B cell (primary cell): Measurements from ENCODE around the gene GSG1. TPM values are rescaled to one million over a fixed set of nuclear protein-coding genes. Genes with fewer than 3 reads are reported as not detected.

Experiments
- ATAC-seq: fragments of 200-7000 bp; cut with Tn5 transposase; one replicate; pipeline ENCODE4 v1.10.0; 2021; ENCODE audit warnings: low read depth, mild to moderate bottlenecking, moderate number of reproducible peaks, moderate library complexity
- CTCF ChIA-PET: fragments of 350-600 bp; sonication (Branson Sonifier 250); formaldehyde crosslinking; loops from one replicate; lab custom pipeline; 2021; ENCODE audit warnings: antibody characterized with exemption, inconsistent platforms; lab: Charles Lee
- POLR2A ChIA-PET: fragments of 350-600 bp; sonication (Branson Sonifier 250); formaldehyde crosslinking; loops from one replicate; lab custom pipeline; 2021; ENCODE audit warnings: antibody characterized with exemption; lab: Charles Lee
- DNase-seq: peaks from one replicate; pipeline ENCODE4 v3.0.0; 2013
- H2AFZ ChIP-seq: 2 replicates; pipeline ENCODE4 v1.6.1; 2012; ENCODE audit warnings: mild to moderate bottlenecking, low read depth, low read length; ENCODE audit not compliant: insufficient read depth, poor library complexity, severe bottlenecking
- H3K27ac ChIP-seq, 2 donors: 1 replicate in 1 of 2; 2 replicates in 1 of 2; pipeline ENCODE4 v1.5.1; 2012 to 2013; ENCODE audit warnings: low read length in 2 of 2, mild to moderate bottlenecking in 2 of 2, moderate library complexity in 1 of 2
- H3K27me3 ChIP-seq, 4 experiments: fragments of 200-600 bp in 1 of 4; sonication (generic) in 1 of 4; replicated peaks in 1 of 4; 1 replicate in 2 of 4; 2 replicates in 2 of 4; pipeline versions ENCODE4 v1.6.1 to v1.7.0; 2013 to 2016; ENCODE audit warnings: low read length in 3 of 4, mild to moderate bottlenecking in 2 of 4, mixed read lengths in 1 of 4, moderate library complexity in 1 of 4; ENCODE audit not compliant: insufficient read depth in 4 of 4, control insufficient read depth in 3 of 4; ENCODE audit errors: control extremely low read depth in 1 of 4
- H3K36me3 ChIP-seq, 2 experiments: replicated peaks in 1 of 2; 1 replicate in 1 of 2; 2 replicates in 1 of 2; pipeline versions ENCODE4 v1.6.1 to v1.7.1; 2013; ENCODE audit warnings: low read length in 1 of 2; ENCODE audit not compliant: insufficient read depth in 2 of 2, control insufficient read depth in 1 of 2; ENCODE audit errors: control extremely low read depth in 1 of 2, extremely low read depth in 1 of 2
- H3K4me1 ChIP-seq, 2 donors: fragments of 200-600 bp in 1 of 2; sonication (generic) in 1 of 2; 1 replicate in 1 of 2; 2 replicates in 1 of 2; pipeline versions ENCODE4 v1.5.1 to v1.6.1; 2013 to 2017; ENCODE audit warnings: low read length in 2 of 2; ENCODE audit not compliant: control insufficient read depth in 2 of 2, insufficient read depth in 2 of 2
- H3K4me2 ChIP-seq: replicated peaks from 2 replicates; pipeline ENCODE3; 2012; ENCODE audit warnings: mild to moderate bottlenecking, low read depth, low read length; ENCODE audit not compliant: poor library complexity, severe bottlenecking
- H3K4me3 ChIP-seq, 5 experiments: fragments of 200-600 bp in 1 of 5; sonication (generic) in 1 of 5; 1 replicate in 3 of 5; 2 replicates in 2 of 5; pipeline versions ENCODE4 v1.5.1 to v1.7.0; 2011 to 2016; ENCODE audit warnings: low read length in 4 of 5, mild to moderate bottlenecking in 4 of 5, low read depth in 2 of 5, control low read depth in 1 of 5, moderate library complexity in 1 of 5; ENCODE audit not compliant: insufficient read depth in 1 of 5; ENCODE audit errors: control extremely low read depth in 1 of 5, extremely low read depth in 1 of 5
- H3K79me2 ChIP-seq: fragments of 200-600 bp; sonication (generic); one replicate; pipeline ENCODE4 v1.6.0; 2016; ENCODE audit warnings: low read length; ENCODE audit not compliant: control insufficient read depth, insufficient read depth
- H3K9ac ChIP-seq: fragments of 200-600 bp; sonication (generic); 2 replicates; pipeline ENCODE4 v1.6.1; 2017; ENCODE audit warnings: mild to moderate bottlenecking, low read length, moderate library complexity
- H3K9me3 ChIP-seq, 3 donors: one replicate each; pipeline versions ENCODE4 v1.6.1 to v1.7.1; 2013; ENCODE audit warnings: low read length in 2 of 3; ENCODE audit not compliant: control insufficient read depth in 2 of 3, insufficient read depth in 1 of 3; ENCODE audit errors: control extremely low read depth in 1 of 3
- H4K20me1 ChIP-seq: 2 replicates; pipeline ENCODE4 v1.6.0; 2012; ENCODE audit warnings: mild to moderate bottlenecking, low read length; ENCODE audit not compliant: insufficient read depth, control insufficient read depth, poor library complexity, severe bottlenecking
- H3K27ac Mint-ChIP-seq: one replicate; pipeline ENCODE4 v1.8.0; 2021; ENCODE audit warnings: mixed read lengths
- H3K27me3 Mint-ChIP-seq: one replicate; pipeline ENCODE4 v1.8.0; 2021; ENCODE audit warnings: mixed read lengths
- H3K4me1 Mint-ChIP-seq: one replicate; pipeline ENCODE4 v1.8.0; 2021; ENCODE audit warnings: mixed read lengths
- H3K4me3 Mint-ChIP-seq: one replicate; pipeline ENCODE4 v1.8.0; 2021; ENCODE audit warnings: mixed read lengths
- H3K9me3 Mint-ChIP-seq: one replicate; pipeline ENCODE4 v1.8.0; 2022; ENCODE audit warnings: mixed read lengths; ENCODE audit not compliant: insufficient read depth
- EZH2 ChIP-seq: IDR thresholded peaks from 2 replicates; pipeline ENCODE4 v1.6.1; 2012; ENCODE audit warnings: borderline replicate concordance, low read depth, mild to moderate bottlenecking, moderate library complexity, low read length; ENCODE audit not compliant: insufficient read depth, poor library complexity, severe bottlenecking
- WGBS: methylation state at CpG from one replicate; pipeline ENCODE4 v1.1.5; 2013; ENCODE audit warnings: missing lambda C conversion rate; ENCODE audit not compliant: insufficient coverage; 5-methylcytosine and 5-hydroxymethylcytosine counted together
- intact Hi-C: fragments of 100-400 bp; cut with micrococcal nuclease; formaldehyde crosslinking; loops from one replicate; pipeline ENCODE4 v1.10.0; 2022
- polyA plus RNA-seq: library from polyadenylated mRNA; depleted of rRNA; stranded (reverse); fragments of >200 nt; gene quantifications from 2 replicates; pipeline ENCODE4 v1.2.3, GENCODE V29; 2012
- total RNA-seq, 2 donors: library from RNA; stranded (reverse); fragments of 120-200 nt in 1 of 2; gene quantifications; 1 replicate in 1 of 2; 2 replicates in 1 of 2; pipeline versions ENCODE4 v1.2.3 to v1.2.4, GENCODE V29; 2013 to 2022
- TF ChIP-seq, protein P1 (sequence below): fragments of 200-600 bp; IDR thresholded peaks from one replicate; pipeline ENCODE4 v1.8.0; 2022; ENCODE audit warnings: antibody characterized with exemption, mild to moderate bottlenecking

Gene GSG1
- total and polyA plus RNA-seq, 2 donors (not counting 1 experiment from before 2014, with no cell fraction given) = not detected

- H3K36me3 ChIP-seq = no peaks in the 10 kb centered on the region
- ChIA-PET CTCF (no interaction called here), POLR2A (no interaction called here)
- no peak overlapping the region for H3K4me3 Mint-ChIP-seq
- no peaks in the 10 kb centered on the region for H3K79me2 ChIP-seq
- H3K4me2 ChIP-seq = no peak overlapping the region
- no peak overlapping the region for H3K4me3 ChIP-seq
- peaks cover 24% of the 10 kb centered on the region for H3K4me1 Mint-ChIP-seq
- no peaks in the 10 kb centered on the region for H3K27me3 ChIP-seq
- TF ChIP-seq, protein P1, sequence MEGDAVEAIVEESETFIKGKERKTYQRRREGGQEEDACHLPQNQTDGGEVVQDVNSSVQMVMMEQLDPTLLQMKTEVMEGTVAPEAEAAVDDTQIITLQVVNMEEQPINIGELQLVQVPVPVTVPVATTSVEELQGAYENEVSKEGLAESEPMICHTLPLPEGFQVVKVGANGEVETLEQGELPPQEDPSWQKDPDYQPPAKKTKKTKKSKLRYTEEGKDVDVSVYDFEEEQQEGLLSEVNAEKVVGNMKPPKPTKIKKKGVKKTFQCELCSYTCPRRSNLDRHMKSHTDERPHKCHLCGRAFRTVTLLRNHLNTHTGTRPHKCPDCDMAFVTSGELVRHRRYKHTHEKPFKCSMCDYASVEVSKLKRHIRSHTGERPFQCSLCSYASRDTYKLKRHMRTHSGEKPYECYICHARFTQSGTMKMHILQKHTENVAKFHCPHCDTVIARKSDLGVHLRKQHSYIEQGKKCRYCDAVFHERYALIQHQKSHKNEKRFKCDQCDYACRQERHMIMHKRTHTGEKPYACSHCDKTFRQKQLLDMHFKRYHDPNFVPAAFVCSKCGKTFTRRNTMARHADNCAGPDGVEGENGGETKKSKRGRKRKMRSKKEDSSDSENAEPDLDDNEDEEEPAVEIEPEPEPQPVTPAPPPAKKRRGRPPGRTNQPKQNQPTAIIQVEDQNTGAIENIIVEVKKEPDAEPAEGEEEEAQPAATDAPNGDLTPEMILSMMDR = no peak
- TF ChIP-seq EZH2 = no peak
- no peaks in the 10 kb centered on the region for H4K20me1 ChIP-seq
- ATAC-seq (no peak), DNase-seq (no peak)
- 84% methylated on average over 4 of the region's 7 CpGs for WGBS
- no peak overlapping the region for H3K9ac ChIP-seq
- H3K4me1 ChIP-seq = peaks cover 20 to 29% of the 10 kb centered on the region in 2 donors
- H3K27me3 Mint-ChIP-seq = no peaks in the 10 kb centered on the region
- H3K27ac ChIP-seq = no peak overlapping the region
- H2AFZ ChIP-seq = no peak overlapping the region
- no peak overlapping the region for H3K27ac Mint-ChIP-seq
- H3K9me3 ChIP-seq = no peaks in the 10 kb centered on the region
- intact Hi-C loops = no loop called here
- H3K9me3 Mint-ChIP-seq = no peaks in the 10 kb centered on the region
Observed at GRCh38 chr12:13093191-13093847, 10.1 kb downstream of the GSG1 start.

DNA sequence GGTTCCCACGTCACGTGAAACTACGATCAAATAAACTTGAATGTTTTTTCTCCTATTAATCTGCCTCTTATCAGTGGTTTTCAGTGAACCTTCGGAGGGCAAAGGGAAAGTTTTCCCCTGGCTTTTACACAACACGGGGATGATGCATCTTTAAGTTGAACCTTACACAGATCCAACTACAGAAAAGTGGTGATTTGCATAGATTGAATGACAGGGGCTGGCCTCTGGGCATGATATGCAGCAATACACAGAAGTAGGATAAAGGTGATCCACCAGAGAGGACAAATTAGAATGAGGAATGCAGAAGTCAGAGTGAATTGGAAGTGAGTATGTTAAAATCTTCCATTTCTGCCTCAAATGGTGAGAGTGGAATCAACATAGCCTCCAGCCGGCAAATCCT is 11.6 kb downstream of the GSG1 start:
- no peaks in the 10 kb centered on the region for H3K9me3 Mint-ChIP-seq
- H2AFZ ChIP-seq = no peak overlapping the region
- DNase-seq (no peak), ATAC-seq (no peak)
- no peaks in the 10 kb centered on the region for H3K27me3 Mint-ChIP-seq
- no peak overlapping the region for H3K4me2 ChIP-seq
- no peaks in the 10 kb centered on the region for H3K27me3 ChIP-seq
- H3K4me1 Mint-ChIP-seq = peaks cover 12% of the 10 kb centered on the region
- H3K4me3 Mint-ChIP-seq = no peak overlapping the region
- intact Hi-C loops = no loop called here
- POLR2A ChIA-PET = no interaction called here
- 100% methylated on average over 4 of the region's 6 CpGs for WGBS
- peaks cover 8 to 14% of the 10 kb centered on the region in 2 donors for H3K4me1 ChIP-seq
- H3K27ac Mint-ChIP-seq = no peak overlapping the region
- H3K27ac ChIP-seq = no peak overlapping the region
- no peaks in the 10 kb centered on the region for H3K36me3 ChIP-seq
- no peak overlapping the region for H3K4me3 ChIP-seq
- CTCF ChIA-PET = no interaction called here
- TF ChIP-seq, protein P1 = no peak
- no peak for TF ChIP-seq EZH2
- H4K20me1 ChIP-seq = no peaks in the 10 kb centered on the region
- no peaks in the 10 kb centered on the region for H3K9me3 ChIP-seq
- no peaks in the 10 kb centered on the region for H3K79me2 ChIP-seq
- no peak overlapping the region for H3K9ac ChIP-seq
